Stimulated activated CD4-positive, alpha-beta T cell treated with anti-CD3 and anti-CD28 coated beads, Interleukin-4, amount 100 ng/mL, for 48 hours (primary cell): ENCODE measurements around the gene CDC6.
"Not testable (repeated sequence)": the region's sequence is repeated elsewhere in the genome, so short reads cannot be mapped to it uniquely, and the experiment has no call there.

Experiments used
- DNase-seq, 2 donors: peaks; one replicate each; pipeline ENCODE4 v3.0.0-alpha.2; 2020; ENCODE audit warnings: low read depth in 2 of 2

The CDC6 gene

GRCh38 chr17:40290629-40291280 is 3.1 kb downstream of the CDC6 start:
- no peak for DNase-seq

DNA sequence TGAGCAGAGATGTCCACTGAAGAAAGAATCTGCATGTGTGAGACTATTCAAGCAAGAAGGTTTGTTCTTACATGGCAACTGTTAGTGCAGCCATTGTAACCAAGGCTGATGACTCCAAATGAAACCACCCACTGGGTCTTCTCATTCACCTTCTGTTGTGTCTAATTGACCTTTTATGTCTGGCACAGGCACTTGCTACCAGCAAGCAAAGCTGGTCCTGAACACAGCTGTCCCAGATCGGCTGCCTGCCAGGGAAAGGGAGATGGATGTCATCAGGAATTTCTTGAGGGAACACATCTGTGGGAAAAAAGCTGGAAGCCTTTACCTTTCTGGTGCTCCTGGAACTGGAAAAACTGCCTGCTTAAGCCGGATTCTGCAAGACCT is 3.6 kb downstream of the CDC6 start:
- DNase-seq = no peak

DNA sequence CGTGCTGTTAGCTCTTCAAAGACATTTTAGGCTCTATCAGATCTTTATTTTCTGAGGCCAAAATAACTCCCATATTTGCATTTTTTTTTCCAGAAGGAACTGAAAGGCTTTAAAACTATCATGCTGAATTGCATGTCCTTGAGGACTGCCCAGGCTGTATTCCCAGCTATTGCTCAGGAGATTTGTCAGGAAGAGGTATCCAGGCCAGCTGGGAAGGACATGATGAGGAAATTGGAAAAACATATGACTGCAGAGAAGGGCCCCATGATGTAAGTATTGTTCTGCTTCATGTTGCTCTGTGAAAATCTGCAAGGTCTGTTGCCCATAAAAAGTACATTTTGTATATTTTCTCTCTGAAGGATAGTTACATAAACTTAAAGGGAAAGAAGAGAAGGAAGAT is 5.7 kb downstream of the CDC6 start:
- DNase-seq = no peak

- no peak for DNase-seq
Measured at GRCh38 chr17:40295488-40296436, 8.1 kb downstream of the CDC6 start.

- DNase-seq = no peak
Measured at GRCh38 chr17:40297511-40297910, 9.8 kb downstream of the CDC6 start.

- no peak for DNase-seq
Measured at GRCh38 chr17:40298726-40299125, 11.0 kb downstream of the CDC6 start.

DNA sequence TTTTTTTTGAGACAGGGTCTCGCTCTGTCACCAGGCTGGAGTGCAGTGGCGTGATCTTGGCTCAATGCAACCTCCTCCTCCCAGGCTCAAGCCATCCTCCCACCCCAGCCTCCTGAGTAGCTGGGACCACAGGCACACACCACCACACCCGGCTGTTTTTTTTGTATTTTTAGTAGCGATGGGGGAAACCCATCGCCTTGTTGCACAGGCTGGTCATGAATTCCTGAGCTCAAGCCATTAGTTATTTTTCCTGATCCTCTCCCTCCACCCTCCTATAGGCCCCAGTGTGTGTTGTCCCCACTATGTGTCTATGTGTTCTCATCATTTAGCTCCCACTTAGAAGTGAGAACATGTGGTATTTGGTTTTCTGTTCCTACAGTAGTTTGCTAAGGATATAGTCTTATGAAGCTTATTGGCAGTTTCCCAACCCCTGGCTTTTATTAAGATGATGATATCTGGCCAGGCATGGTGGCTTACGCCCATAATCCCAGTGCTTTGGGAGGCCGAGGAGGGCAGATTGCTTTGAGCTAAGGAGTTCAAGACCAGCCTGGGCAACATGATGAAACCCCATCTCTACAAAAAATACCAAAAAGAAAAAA is 11.6 kb downstream of the CDC6 start:
- not testable (repeated sequence) for DNase-seq

- DNase-seq = no peak
Measured at GRCh38 chr17:40301315-40301714, 13.6 kb downstream of the CDC6 start.

- DNase-seq = no peak
Measured at GRCh38 chr17:40303009-40303657, 15.5 kb downstream of the CDC6 start.

DNA sequence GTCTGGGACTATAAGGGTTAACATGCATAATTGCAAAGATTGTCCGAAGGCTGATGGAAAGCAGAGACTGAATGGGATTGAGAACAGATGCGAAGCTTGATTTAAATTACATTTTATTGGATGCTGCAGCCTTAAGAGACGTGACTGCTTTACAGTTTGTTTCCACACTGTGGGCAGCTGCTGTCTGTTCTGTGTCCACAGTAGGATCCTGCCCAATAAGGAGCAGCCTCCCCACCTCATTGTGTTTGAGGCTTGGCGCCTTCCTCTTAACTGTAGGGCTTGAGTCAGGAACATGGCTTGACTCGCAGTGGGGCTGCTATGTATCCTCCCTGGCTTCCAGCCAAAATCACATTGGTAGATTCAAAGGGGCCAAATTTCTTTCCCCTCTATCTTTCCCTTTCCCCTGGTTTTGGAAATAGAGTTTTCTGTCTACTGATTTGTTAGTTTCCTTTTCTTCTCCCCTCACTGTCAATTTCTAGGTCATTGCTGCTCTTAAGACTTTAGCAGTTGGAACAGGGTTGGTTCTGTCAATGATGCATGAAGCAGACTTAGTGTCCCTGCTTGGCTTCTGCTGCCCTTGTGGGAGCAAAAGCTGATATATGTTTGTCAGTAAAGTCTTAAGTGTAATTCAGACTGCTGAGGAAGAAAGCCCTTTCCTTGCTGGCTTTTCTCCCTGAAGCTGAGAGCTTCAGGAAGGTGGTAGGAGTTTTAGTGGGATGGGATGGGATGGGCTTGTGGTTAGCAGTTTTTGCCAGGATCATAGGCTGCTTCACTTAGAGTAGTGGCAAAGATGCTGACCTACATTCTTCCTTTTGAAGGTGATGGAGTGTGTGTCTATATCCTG is 16.3 kb downstream of the CDC6 start:
- no peak for DNase-seq

- DNase-seq = not testable (repeated sequence)
Measured at GRCh38 chr17:40304552-40304863, 16.8 kb downstream of the CDC6 start.

DNA sequence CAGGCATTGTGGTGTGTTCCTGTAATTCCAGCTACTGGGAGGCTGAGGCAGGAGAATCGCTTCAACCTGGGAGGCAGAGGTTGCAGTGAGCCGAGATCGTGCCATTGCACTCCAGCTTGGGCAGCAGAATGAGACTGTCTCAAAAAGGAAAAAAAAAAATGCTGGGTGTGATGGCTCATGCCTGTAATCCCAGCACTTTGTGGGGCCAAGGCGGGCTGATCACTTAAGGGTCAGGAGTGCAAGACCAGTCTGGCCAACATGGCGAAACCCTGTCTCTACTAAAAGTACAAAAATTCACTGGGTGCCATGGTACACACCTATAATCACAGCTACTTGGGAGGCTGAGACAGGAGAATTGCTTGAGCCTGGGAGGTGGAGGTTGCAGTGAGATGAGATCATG is 17.2 kb downstream of the CDC6 start:
- DNase-seq = not testable (repeated sequence)

DNA sequence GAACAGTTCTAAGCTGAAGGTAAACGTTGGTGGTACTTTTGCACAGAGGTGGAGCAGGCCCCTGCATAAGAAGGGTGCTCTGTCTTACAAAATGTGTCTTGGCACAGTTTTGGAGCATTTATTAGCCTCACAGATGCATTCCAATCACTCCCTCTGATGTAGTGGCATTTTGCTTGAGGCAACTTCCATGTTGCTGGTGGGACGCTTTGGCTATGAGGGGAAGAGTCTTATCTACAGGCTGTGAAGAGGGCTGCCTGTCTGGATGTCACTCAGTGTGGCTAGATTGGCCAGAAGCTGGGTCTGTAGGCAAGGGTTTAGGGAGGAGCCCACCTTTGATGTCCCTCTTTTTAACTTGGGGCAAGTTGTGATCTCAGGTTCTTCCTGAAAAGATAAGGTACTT is 18.7 kb downstream of the CDC6 start:
- no peak for DNase-seq

DNA sequence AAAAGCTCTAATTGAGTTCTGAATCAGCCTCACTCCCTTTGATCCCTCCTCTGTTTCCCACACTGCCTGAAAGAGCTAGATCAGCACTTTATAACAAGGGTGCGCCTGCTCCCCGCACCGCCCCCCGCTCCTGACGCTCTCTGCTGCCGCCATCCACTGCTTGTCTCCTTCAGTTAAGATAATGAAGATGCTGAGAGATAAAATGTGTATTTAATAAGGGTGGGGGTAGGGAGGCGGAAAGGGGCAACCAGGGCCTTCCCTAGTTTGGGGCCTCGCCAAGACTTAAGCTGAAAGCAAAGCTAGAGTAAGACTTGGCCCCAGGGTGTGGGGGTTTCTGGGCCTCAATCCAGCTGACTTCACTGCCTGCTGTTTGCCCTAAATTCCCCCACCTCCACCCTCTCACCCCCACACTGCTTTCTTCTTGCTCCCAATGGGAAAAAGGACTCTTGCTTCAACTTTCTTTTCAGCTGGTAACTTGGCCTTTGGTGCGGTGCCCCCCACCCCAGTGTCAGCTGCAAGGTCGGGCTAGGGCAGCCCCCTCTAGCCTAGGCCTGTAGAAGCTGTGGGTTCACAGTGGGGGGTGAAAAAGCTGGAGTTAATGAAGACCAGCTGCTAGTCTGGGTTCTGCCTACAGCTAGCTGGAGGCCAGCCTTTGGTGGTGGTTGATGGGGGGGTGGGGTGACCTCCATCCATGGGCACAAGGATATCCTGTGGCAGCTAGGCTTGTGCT is 19.5 kb downstream of the CDC6 start:
- no peak for DNase-seq

DNA sequence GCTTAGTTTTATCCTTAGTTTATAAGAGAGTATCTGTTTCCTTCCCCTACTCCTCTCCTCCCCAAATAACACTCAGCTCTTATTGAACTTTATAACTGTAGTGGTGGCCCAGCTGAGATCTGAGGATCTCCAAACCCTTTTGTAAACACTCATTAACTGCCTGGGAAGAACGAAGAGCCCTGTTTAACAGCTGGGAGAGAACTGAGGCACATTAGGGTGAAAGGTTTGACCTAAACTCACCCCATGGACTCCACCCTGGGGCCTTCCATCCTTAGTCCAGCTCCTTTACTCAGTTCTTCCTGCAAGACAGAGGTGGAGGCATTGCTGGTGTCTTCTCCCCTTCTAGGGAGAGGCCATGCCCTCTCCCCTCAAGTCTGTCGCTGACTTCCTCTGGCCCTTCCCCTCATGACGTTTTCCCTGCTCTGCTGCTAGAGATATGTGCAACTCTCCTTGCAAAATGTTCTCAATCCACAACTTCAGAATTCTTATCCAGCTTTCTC is 20.1 kb downstream of the CDC6 start:
- DNase-seq = no peak

GRCh38 chr17:40309031-40309948 is 21.6 kb downstream of the CDC6 start, which contains the start of gene RARA:
RARA (plus strand) TSS chr17:40309180; CDS start chr17:40331219, 22,039 bp downstream.
- DNase-seq = no peak

GRCh38 chr17:40309949-40310510 is 22.4 kb downstream of the CDC6 start:
- no peak for DNase-seq

DNA sequence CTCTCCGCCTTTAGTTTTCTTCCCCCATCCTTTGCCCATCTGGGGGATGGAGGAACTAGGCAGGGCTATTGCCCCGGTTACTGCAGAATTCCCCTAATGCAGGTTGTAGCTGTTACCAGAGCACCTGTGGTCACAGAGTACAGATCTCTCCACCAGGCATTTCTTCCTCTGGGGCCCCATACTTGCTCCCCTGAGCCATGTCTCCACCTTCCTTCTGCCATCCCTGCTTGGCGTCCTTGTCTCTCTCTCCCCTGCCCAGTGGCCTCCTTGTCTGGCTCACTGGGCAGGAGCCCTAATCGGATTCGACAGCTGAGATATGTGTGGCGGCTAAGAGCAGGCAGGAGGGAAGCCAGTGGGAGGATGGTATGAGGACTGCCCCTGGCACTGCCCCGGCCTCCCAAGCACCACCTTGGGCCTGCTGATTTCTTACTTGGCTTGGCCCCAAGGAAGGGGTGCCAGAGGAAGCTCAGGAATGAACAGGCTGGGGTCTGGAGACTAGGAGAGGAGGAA is 23.3 kb downstream of the CDC6 start:
- DNase-seq = no peak

DNA sequence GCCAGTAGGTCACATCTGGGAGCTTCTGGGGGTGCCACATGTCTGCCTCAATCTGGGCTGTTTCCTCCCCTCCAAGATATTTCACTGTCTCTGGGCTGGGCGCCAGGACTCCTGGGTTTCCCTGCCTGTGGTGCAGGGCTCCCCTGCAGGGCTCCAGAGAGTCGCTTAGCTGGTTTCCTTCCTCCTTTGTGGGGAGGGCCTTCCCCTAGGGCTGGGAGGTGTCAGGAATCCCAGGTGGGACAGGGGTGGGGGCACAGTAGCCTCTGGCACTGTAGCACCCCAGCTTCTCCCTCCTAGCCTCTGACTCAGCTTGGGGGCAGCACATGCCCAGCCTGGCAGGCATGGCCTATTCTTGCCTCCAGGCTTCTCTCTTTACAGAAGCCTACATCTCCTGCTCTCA is 23.9 kb downstream of the CDC6 start:
- no peak for DNase-seq
